GM12878 (cell line): ENCODE results near the gene MICAL3. TPM values are rescaled to one million over a fixed set of nuclear protein-coding genes. Genes with fewer than 3 reads are reported as not detected.
"Not testable (repeated sequence)": the region's sequence is repeated elsewhere in the genome, so short reads cannot be mapped to it uniquely, and the experiment has no call there.

Source experiments
- ATAC-seq: fragments of 200-7000 bp; cut with Tn5 transposase; 3 replicates; pipeline ENCODE4 v1.9.1; 2020; ENCODE audit warnings: mild to moderate bottlenecking, moderate library complexity
- BruUV-seq: library from RNA; stranded (reverse); fragments of 400-500 nt; replicated peaks from 2 replicates; lab custom pipeline; 2021; lab: Mats Ljungman, UMichigan
- CTCF ChIA-PET: fragments of 300-600 bp; sonication (Branson Sonifier 250); formaldehyde crosslinking; extraction: SDS; loops from one replicate; lab custom pipeline; 2021; ENCODE audit warnings: inconsistent platforms; lab: Yijun Ruan, JAX
- POLR2A ChIA-PET: fragments of 350-600 bp; formaldehyde crosslinking; extraction: SDS; loops from one replicate; lab custom pipeline; 2021; ENCODE audit warnings: inconsistent platforms; lab: Charles Lee
- RAD21 ChIA-PET: fragments of 300-600 bp; sonication (Branson Sonifier 250); formaldehyde crosslinking; loops from one replicate; lab custom pipeline; 2023; ENCODE audit warnings: antibody characterized with exemption; ENCODE audit not compliant: unreplicated experiment; lab: Charles Lee
- SMC1A ChIA-PET: fragments of 300-600 bp; sonication (Branson Sonifier 250); formaldehyde crosslinking; loops from one replicate; lab custom pipeline; 2023; ENCODE audit not compliant: unreplicated experiment, uncharacterized antibody; lab: Charles Lee
- DNase-seq: peaks from one replicate; pipeline ENCODE4 v3.0.0-alpha.2; 2011; ENCODE audit warnings: low read depth, low spot score
- FAIRE-seq: peaks from 3 replicates; lab custom pipeline; 2011; peaks lifted over from hg19 to GRCh38; lab: Jason Lieb, UNC
- H2AFZ ChIP-seq: 2 replicates; pipeline ENCODE4 v1.6.0; 2011; ENCODE audit warnings: low read depth, low read length, control low read depth; ENCODE audit not compliant: control insufficient read depth
- H3K27ac ChIP-seq: 2 replicates; pipeline ENCODE4 v1.5.1; 2011; ENCODE audit warnings: control low read depth; ENCODE audit not compliant: control insufficient read depth, insufficient read depth
- H3K27me3 ChIP-seq, 2 experiments: replicated peaks in 1 of 2; 2 replicates each; pipeline versions ENCODE4 v1.6.0 to v1.6.1; 2011; ENCODE audit warnings: low read length in 1 of 2; ENCODE audit not compliant: control insufficient read depth in 2 of 2, insufficient read depth in 2 of 2
- H3K36me3 ChIP-seq, 2 experiments: 2 replicates each; pipeline ENCODE4 v1.5.1; 2011; ENCODE audit warnings: low read length in 1 of 2; ENCODE audit not compliant: control insufficient read depth in 2 of 2, insufficient read depth in 2 of 2
- H3K4me1 ChIP-seq: 2 replicates; pipeline ENCODE4 v1.6.1; 2011; ENCODE audit warnings: mild to moderate bottlenecking, low read length, moderate library complexity, mixed read lengths; ENCODE audit not compliant: control insufficient read depth, insufficient read depth
- H3K4me2 ChIP-seq: 2 replicates; pipeline ENCODE4 v1.6.0; 2011; ENCODE audit warnings: control low read depth; ENCODE audit not compliant: control insufficient read depth, insufficient read depth
- H3K4me3 ChIP-seq: fragments of 200-600 bp; sonication (generic); 2 replicates; pipeline ENCODE4 v1.5.1; 2016
- H3K79me2 ChIP-seq: 2 replicates; pipeline ENCODE4 v1.6.0; 2011; ENCODE audit warnings: low read length; ENCODE audit not compliant: control insufficient read depth, insufficient read depth
- H3K9ac ChIP-seq: 2 replicates; pipeline ENCODE4 v1.8.0; 2011; ENCODE audit warnings: low read length, control low read depth, mixed read lengths; ENCODE audit not compliant: control insufficient read depth, insufficient read depth
- H3K9me3 ChIP-seq: replicated peaks from 3 replicates; pipeline ENCODE4 v1.5.1; 2011; ENCODE audit warnings: mild to moderate bottlenecking, low read length; ENCODE audit not compliant: control insufficient read depth, insufficient read depth
- H4K20me1 ChIP-seq: 2 replicates; pipeline ENCODE4 v1.6.0; 2011; ENCODE audit not compliant: control insufficient read depth, insufficient read depth
- MTA2 ChIP-seq: fragments of 450-650 bp; IDR thresholded peaks from 2 replicates; pipeline ENCODE4 v1.6.1; 2016; ENCODE audit warnings: low read depth, mild to moderate bottlenecking, moderate library complexity
- NFIC ChIP-seq: IDR thresholded peaks from 2 replicates; pipeline ENCODE4 v1.6.1; 2012; ENCODE audit warnings: low read depth, mild to moderate bottlenecking, inconsistent platforms, low read length, moderate library complexity
- SIN3A ChIP-seq: IDR thresholded peaks from 2 replicates; pipeline ENCODE4 v1.6.1; 2012; ENCODE audit warnings: low read depth, low read length, improper control_type of control experiment
- WGBS: methylation state at CpG from one replicate; pipeline ENCODE4 v1.1.6; 2016; ENCODE audit warnings: low lambda C conversion rate; ENCODE audit not compliant: insufficient replicate concordance, insufficient coverage; ENCODE audit errors: missing lambda C conversion rate; 5-methylcytosine and 5-hydroxymethylcytosine counted together
- in situ Hi-C: fragments of 300-500 bp; cut with MboI; formaldehyde crosslinking; loops from 9 replicates; pipeline ENCODE4 v1.14.3; 2018; ENCODE audit warnings: mixed read lengths
- intact Hi-C: fragments of 100-400 bp; cut with micrococcal nuclease; formaldehyde crosslinking; loops from one replicate; pipeline ENCODE4 v1.14.2; 2022; ENCODE audit not compliant: unreplicated experiment
- polyA plus RNA-seq, 11 experiments: library from polyadenylated mRNA; depleted of rRNA in 4 of 11; unstranded in 6 of 11; stranded (reverse) in 5 of 11; fragments of >200 nt; fragmentation: Nextera tagmentation in 4 of 11; fragmentation: Illumina TruSeq in 1 of 11; extraction: Ambion mirVana in 4 of 11; extraction: Trizol in 1 of 11; gene quantifications; 1 replicate in 1 of 11; 2 replicates in 10 of 11; pipeline versions ENCODE4 v1.2.1 to v1.2.3, GENCODE V29; 2011 to 2016; ENCODE audit warnings: inconsistent platforms in 2 of 11, missing spikeins in 2 of 11, low read depth in 1 of 11
- total RNA-seq, 4 experiments: library from RNA; depleted of rRNA in 3 of 4; stranded (reverse); fragments of >200 nt in 3 of 4; fragmentation: Illumina TruSeq in 1 of 4; extraction: Trizol in 1 of 4; gene quantifications; 2 replicates each; pipeline versions ENCODE4 v1.2.1 to v1.2.3, GENCODE V29; 2013 to 2021
- TF ChIP-seq, protein P1 (sequence below): fragments of 450-650 bp; IDR thresholded peaks from 2 replicates; pipeline ENCODE4 v1.6.1; 2016; ENCODE audit warnings: mild to moderate bottlenecking

The MICAL3 gene
- total and polyA plus RNA-seq, 10 of the 15 experiments (the other 5 are each of a cell fraction or from before 2014, with no cell fraction given), result 2.6 to 92.2 (median 24.0) TPM

DNA sequence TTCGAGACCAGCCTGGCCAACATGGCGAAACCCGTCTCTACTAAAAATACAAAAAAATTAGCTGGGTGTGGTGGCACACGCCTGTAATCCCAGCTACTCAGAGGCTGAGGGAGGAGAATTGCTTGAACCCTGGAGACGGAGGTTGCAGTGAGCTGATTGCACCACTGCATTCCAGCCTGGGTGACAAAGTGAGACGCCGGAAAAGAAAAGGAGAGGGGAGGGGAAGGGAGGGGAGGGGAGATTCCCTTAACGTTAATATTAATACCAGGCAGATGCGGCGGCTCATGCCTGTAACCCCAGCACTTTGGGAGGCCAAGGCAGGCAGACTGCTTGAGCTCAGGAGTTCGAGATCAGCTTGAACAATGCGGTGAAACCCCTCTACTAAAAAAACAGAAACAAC is 26.8 kb upstream of the MICAL3 start:
- H3K4me1 ChIP-seq, in situ Hi-C loops, ATAC-seq, H3K79me2 ChIP-seq, H3K9ac ChIP-seq, H3K36me3 ChIP-seq, H3K27me3 ChIP-seq, intact Hi-C loops, H2AFZ ChIP-seq, H3K4me3 ChIP-seq, H3K4me2 ChIP-seq, POLR2A ChIA-PET, H3K9me3 ChIP-seq, H3K27ac ChIP-seq, H4K20me1 ChIP-seq, SMC1A ChIA-PET, FAIRE-seq, BruUV-seq, DNase-seq: not testable (repeated sequence)
- WGBS, result 69% methylated on average over 10 of the region's 12 CpGs
- ChIA-PET RAD21 (interaction anchor here (0.8 kb wide), 1 partner anchor 24 kb away, joined by 3 read pairs; no protein-coding TSS in a partner anchor), CTCF (interaction anchor here (1.1 kb wide), 1 partner anchor 25 kb away, joined by 5 read pairs; no protein-coding TSS in a partner anchor)

DNA sequence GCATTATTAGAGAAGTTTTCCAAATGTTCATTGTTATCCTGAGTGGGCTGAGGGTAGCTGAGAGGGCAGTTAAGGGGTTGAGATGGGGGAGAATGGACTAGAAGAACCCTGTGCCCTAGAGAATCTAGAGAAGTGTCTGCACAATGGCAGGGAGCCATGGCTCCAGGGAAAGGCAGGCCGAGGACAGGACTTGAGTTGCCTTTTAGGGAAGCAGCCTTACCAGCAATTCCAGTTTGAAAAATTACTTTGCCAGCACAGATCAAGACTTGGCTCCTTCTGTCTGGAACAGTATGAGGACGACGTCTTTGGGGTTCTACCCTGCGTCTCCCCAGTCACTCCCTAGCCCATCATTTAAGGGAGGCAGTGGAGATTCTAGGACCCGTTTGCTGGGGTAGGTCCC is 25.7 kb upstream of the MICAL3 start:
- POLR2A ChIA-PET, result no interaction called here
- Histone ChIP-seq H3K9me3 (no peaks in the 10 kb centered on the region), H3K4me2 (no peak overlapping the region), H3K27me3 (no peaks in the 10 kb centered on the region), H3K4me1 (no peaks in the 10 kb centered on the region; the same call in 1 of the 2 replicates), H4K20me1 (no peaks in the 10 kb centered on the region), H2AFZ (no peak overlapping the region)
- CTCF ChIA-PET, result no interaction called here
- SMC1A ChIA-PET, result no interaction called here
- no peak for DNase-seq
- ATAC-seq, result no peak
- TF ChIP-seq MTA2 (no peak), SIN3A (no peak), NFIC (no peak)
- TF ChIP-seq, protein P1, sequence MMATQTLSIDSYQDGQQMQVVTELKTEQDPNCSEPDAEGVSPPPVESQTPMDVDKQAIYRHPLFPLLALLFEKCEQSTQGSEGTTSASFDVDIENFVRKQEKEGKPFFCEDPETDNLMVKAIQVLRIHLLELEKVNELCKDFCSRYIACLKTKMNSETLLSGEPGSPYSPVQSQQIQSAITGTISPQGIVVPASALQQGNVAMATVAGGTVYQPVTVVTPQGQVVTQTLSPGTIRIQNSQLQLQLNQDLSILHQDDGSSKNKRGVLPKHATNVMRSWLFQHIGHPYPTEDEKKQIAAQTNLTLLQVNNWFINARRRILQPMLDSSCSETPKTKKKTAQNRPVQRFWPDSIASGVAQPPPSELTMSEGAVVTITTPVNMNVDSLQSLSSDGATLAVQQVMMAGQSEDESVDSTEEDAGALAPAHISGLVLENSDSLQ, result no peak
- TF ChIP-seq, all 136 proteins: peak for 0
- Histone ChIP-seq H3K27ac (no peak overlapping the region), H3K9ac (no peak overlapping the region), H3K36me3 (no peaks in the 10 kb centered on the region), H3K4me3 (no peak overlapping the region), H3K79me2 (no peaks in the 10 kb centered on the region)
- intact Hi-C loops, result no loop called here
- RAD21 ChIA-PET, result no interaction called here
- no TSS peak for BruUV-seq
- in situ Hi-C loops, result no loop called here
- WGBS, result 29% methylated on average over 5 of the region's 5 CpGs
- FAIRE-seq, result no peak
